Smooth muscle cell of trachea (primary cell): ENCODE data around the gene ATMIN. TPM values are rescaled to one million over a fixed set of nuclear protein-coding genes. Genes with fewer than 3 reads are reported as not detected.

Source experiments
- total RNA-seq: library from RNA; depleted of rRNA; stranded (reverse); fragments of >200 nt; gene quantifications from 2 replicates; pipeline ENCODE4 v1.2.1, GENCODE V29; 2014

ATMIN gene, protein sequence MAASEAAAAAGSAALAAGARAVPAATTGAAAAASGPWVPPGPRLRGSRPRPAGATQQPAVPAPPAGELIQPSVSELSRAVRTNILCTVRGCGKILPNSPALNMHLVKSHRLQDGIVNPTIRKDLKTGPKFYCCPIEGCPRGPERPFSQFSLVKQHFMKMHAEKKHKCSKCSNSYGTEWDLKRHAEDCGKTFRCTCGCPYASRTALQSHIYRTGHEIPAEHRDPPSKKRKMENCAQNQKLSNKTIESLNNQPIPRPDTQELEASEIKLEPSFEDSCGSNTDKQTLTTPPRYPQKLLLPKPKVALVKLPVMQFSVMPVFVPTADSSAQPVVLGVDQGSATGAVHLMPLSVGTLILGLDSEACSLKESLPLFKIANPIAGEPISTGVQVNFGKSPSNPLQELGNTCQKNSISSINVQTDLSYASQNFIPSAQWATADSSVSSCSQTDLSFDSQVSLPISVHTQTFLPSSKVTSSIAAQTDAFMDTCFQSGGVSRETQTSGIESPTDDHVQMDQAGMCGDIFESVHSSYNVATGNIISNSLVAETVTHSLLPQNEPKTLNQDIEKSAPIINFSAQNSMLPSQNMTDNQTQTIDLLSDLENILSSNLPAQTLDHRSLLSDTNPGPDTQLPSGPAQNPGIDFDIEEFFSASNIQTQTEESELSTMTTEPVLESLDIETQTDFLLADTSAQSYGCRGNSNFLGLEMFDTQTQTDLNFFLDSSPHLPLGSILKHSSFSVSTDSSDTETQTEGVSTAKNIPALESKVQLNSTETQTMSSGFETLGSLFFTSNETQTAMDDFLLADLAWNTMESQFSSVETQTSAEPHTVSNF
- 38.7 and 52.4 TPM in 2 replicates for total RNA-seq

DNA sequence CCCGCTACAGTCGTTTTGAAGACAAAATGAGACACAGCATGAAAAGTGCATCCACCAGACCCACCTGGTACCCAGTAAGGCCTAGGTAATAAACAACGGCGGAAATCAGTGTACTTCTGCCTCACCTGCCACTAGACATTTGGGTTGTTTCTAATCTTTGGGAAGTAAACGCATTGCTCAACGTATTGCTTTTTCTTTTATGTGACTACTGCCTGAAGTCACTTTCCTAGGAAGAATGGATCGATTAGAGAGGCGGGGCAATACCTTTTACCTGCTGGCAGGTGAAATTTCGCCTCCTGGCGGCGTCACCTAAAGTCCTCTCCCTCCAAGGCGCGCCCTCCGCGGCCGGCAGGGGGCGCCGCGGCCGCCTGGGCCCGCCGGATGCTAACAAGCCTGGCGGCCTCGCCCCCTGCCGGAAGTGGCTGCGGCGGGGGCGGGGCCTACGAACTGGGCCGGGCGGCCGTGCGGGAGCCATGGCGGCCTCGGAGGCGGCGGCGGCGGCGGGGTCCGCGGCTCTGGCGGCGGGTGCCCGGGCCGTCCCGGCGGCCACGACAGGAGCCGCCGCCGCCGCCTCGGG, at the start of gene ATMIN:
Gene ATMIN (plus strand): TSS at position 445 of the 577 bp plus-strand sequence. CDS start 29 bp downstream, at position 474.

GRCh38 chr16:81006813-81007695, 28.6 kb upstream of the ATMIN start, which contains the start of the genes CENPN and CMC2:
Gene CENPN (plus strand): TSS chr16:81007214. CDS start chr16:81011940, 4,726 bp downstream.
Gene CMC2 (minus strand): TSS chr16:81006885. CDS start chr16:80997394, 9,491 bp downstream.

DNA sequence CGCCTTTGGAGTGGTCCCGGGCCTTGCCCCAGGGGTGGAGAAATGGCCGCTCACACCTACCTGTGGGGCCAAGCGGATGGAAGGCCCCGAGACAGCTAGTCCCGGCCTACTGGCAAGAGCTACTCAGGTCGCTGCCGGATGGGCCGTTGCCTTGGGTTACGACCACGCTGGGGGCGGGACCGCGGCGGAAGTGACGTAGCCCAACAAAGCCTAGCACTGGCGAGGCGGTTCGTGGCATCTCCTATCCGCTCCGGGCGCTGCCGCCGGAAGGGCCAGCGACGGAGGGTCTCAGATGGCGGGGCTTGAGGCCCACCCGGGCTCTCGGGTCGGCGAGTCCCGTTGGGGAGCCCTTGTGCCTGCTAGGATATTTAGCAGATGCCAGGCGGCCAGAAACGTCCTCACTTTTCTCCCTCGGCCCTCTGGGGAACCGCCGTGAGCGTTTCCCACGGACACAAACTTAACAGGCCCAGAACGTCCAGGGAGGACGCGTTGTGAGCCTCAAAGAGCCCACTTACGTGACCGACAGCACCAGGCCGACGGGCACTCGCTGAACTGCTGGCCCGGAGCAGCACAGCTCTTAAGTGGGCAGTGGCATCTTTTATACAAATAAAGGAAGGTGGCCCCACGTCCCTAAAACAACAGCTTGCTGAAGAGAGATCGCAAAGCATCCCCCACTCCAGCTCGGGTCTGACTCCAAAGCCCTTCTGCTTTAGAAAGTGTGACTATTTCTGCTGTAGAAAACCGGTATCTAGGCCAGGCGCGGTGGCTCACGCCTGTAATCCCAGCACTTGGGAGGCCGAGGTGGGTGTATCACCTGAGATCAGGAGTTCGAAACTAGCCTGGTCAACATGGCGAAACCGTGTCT, 41.7 kb downstream of the ATMIN start, which contains the start of gene C16orf46:
Gene C16orf46 (minus strand): TSS at position 163 of the 865 bp plus-strand sequence. CDS start 13,283 bp downstream, outside the sequence.

GRCh38 chr16:81095953-81096714, 60.5 kb downstream of the ATMIN start, which contains the start of gene GCSH:
Gene GCSH (minus strand): TSS chr16:81096395. CDS start chr16:81096278, 117 bp downstream.

Other genes with a start within 250 kb of the ATMIN start
- gene CDYL2, start 231.2 kb upstream of the ATMIN start, total RNA-seq = 0.83 and 1.2 TPM in 2 replicates
- gene CMC2, start 29.0 kb upstream of the ATMIN start, total RNA-seq = 22.8 and 41.5 TPM in 2 replicates
- gene CENPN, start 28.6 kb upstream of the ATMIN start, total RNA-seq = 13.7 and 68.1 TPM in 2 replicates
- gene C16orf46, start 41.4 kb downstream of the ATMIN start, total RNA-seq = 0.73 and 1.5 TPM in 2 replicates
- 9.3 and 30.0 TPM in 2 replicates for gene GCSH, start 60.6 kb downstream of the ATMIN start, total RNA-seq
- under 0.01 TPM in 1 of 2 replicates, not detected in the other for gene BCO1, start 202.8 kb downstream of the ATMIN start, total RNA-seq